Measurements from ENCODE around the gene SLC4A2. TPM values are rescaled to one million over a fixed set of nuclear protein-coding genes. Genes with fewer than 3 reads are reported as not detected.

The SLC4A2 gene
- total and polyA plus RNA-seq, 2 experiments from 2014 or later, result 167 to 188 TPM

DNA sequence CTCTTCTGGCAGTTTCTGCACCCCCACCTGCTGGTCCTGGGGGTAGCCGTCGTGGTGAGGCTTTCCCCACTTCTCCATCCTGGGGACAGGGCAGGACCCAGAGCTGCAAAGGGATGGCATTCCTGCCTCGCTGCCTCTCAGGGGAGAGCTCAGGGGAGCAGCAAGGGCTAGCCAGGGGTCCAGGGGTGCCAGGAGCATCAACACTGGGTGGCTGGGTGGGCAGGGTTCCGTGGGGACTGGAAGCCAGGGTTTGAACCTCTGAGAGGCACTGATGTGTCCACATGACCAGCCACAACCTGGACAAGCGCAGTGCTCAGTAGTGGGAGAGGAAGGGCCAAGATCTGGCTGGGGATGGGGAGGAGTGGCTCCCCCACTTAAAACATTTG, 25.5 kb upstream of the SLC4A2 start:
- H3K4me2 ChIP-seq, result no peak overlapping the region
- no peak for DNase-seq (ENCODE audit: low spot score)
- TF ChIP-seq, protein P1, sequence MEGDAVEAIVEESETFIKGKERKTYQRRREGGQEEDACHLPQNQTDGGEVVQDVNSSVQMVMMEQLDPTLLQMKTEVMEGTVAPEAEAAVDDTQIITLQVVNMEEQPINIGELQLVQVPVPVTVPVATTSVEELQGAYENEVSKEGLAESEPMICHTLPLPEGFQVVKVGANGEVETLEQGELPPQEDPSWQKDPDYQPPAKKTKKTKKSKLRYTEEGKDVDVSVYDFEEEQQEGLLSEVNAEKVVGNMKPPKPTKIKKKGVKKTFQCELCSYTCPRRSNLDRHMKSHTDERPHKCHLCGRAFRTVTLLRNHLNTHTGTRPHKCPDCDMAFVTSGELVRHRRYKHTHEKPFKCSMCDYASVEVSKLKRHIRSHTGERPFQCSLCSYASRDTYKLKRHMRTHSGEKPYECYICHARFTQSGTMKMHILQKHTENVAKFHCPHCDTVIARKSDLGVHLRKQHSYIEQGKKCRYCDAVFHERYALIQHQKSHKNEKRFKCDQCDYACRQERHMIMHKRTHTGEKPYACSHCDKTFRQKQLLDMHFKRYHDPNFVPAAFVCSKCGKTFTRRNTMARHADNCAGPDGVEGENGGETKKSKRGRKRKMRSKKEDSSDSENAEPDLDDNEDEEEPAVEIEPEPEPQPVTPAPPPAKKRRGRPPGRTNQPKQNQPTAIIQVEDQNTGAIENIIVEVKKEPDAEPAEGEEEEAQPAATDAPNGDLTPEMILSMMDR (IDR thresholded peaks at IDR 0.05; ENCODE audit: poor library complexity), result no peak
- TF ChIP-seq EZH2 (IDR thresholded peaks at IDR 0.05; ENCODE audit: borderline replicate concordance), result no peak
- TF ChIP-seq EZH2phosphoT487 (IDR thresholded peaks at IDR 0.05; ENCODE audit: low read depth, severe bottlenecking, unreplicated experiment), result no peak
- H3K9me2 ChIP-seq (replicated peaks; ENCODE audit: insufficient read depth), result no peaks in the 10 kb centered on the region
- H3K27ac ChIP-seq, result no peak overlapping the region
- H3K9me3 ChIP-seq (ENCODE audit: low read depth), result no peaks in the 10 kb centered on the region
- no peak overlapping the region for H2AFZ ChIP-seq
- no peaks in the 10 kb centered on the region for H4K20me1 ChIP-seq (ENCODE audit: insufficient read depth, poor library complexity, severe bottlenecking)
- 95% methylated on average over 5 of the region's 5 CpGs for WGBS (ENCODE audit: low lambda C conversion rate, missing lambda C conversion rate)
- H3K27me3 ChIP-seq, result no peaks in the 10 kb centered on the region
- no peak overlapping the region for H3K4me3 ChIP-seq
- H3K36me3 ChIP-seq (replicated peaks; ENCODE audit: insufficient read depth, low read depth), result no peaks in the 10 kb centered on the region
- peaks cover 12% of the 10 kb centered on the region for H3K79me2 ChIP-seq
- H3K4me1 ChIP-seq (ENCODE audit: insufficient read depth), result peaks cover 12% of the 10 kb centered on the region

DNA sequence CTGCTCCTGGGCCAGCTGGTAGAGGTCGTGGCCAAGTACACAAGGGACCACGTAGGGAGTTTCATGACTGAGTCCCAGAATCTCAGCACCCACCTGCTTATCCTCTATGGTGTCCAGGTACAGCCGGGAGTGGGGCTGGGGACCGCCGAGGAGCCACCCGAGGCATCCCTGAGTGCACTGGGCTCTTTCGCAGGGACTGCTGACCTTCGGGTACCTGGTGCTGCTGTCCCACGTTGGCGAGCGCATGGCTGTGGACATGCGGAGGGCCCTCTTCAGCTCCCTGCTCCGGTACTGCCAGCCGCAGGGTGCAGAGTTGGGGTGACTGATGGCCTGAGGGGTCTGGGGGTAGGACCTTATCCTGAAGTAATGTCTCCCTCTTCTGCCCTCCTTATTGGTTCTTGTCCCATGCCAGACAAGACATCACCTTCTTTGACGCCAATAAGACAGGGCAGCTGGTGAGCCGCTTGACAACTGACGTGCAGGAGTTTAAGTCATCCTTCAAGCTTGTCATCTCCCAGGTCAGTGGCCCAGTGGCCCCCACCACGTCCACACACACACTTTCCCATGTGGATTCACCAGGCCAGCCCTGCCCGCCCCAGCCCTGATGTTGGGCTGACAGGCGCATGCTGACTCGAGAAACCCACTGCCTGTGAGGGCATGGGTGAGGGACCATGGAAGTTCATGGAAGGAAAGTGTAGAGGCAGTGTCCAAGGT, 24.9 kb upstream of the SLC4A2 start:
- no peak for DNase-seq (ENCODE audit: low spot score)
- Histone ChIP-seq H2AFZ (no peak overlapping the region), H3K9me2 (replicated peaks; ENCODE audit: insufficient read depth) (no peaks in the 10 kb centered on the region), H3K27me3 (no peaks in the 10 kb centered on the region), H3K4me2 (no peak overlapping the region), H3K27ac (no peak overlapping the region), H3K36me3 (replicated peaks; ENCODE audit: insufficient read depth, low read depth) (no peaks in the 10 kb centered on the region), H3K79me2 (peaks cover 7% of the 10 kb centered on the region), H4K20me1 (ENCODE audit: insufficient read depth, poor library complexity, severe bottlenecking) (no peaks in the 10 kb centered on the region), H3K9me3 (ENCODE audit: low read depth) (no peaks in the 10 kb centered on the region), H3K4me1 (ENCODE audit: insufficient read depth) (peaks cover 10% of the 10 kb centered on the region), H3K4me3 (no peak overlapping the region)
- WGBS (ENCODE audit: low lambda C conversion rate, missing lambda C conversion rate), result 97% methylated on average over 21 of the region's 21 CpGs
- TF ChIP-seq, protein P1 (IDR thresholded peaks at IDR 0.05; ENCODE audit: poor library complexity), result no peak
- TF ChIP-seq EZH2phosphoT487 (IDR thresholded peaks at IDR 0.05; ENCODE audit: low read depth, severe bottlenecking, unreplicated experiment), result no peak

DNA sequence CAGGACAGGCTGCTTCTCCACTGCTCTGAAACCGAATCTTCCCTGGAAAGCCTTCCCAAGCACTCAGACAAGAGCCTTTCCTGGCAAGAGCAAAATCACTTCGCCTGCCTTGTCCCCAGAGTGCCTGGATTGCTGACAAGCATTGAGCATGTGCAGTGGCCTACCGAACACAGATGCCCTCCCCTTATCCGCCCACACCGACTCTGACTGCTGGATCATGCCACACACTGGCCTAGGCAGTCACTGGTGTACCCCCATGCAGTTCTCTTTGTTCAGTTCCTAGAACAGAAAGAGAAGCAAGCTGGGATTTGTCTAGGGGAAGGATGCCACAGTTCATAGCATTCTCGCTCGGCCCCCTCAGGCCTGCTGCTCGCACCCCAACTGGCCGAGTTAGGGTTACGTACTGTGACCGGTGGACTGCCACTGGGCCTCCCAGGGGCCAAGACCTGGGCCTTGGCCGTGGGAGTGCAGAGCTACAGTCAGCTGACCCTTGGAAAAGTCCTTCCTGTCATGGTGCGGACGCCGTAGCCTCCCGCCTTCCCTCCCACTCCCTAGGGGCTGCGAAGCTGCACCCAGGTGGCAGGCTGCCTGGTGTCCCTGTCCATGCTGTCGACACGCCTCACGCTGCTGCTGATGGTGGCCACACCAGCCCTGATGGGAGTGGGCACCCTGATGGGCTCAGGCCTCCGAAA, 24.2 kb upstream of the SLC4A2 start:
- H3K27ac ChIP-seq, result no peak overlapping the region
- H4K20me1 ChIP-seq (ENCODE audit: insufficient read depth, poor library complexity, severe bottlenecking), result no peaks in the 10 kb centered on the region
- peaks cover under 1% of the 10 kb centered on the region for H3K79me2 ChIP-seq
- TF ChIP-seq EZH2phosphoT487 (IDR thresholded peaks at IDR 0.05; ENCODE audit: low read depth, severe bottlenecking, unreplicated experiment) (no peak), EZH2 (IDR thresholded peaks at IDR 0.05; ENCODE audit: borderline replicate concordance) (no peak)
- TF ChIP-seq, protein P1 (IDR thresholded peaks at IDR 0.05; ENCODE audit: poor library complexity), result no peak
- 93% methylated on average over 21 of the region's 21 CpGs for WGBS (ENCODE audit: low lambda C conversion rate, missing lambda C conversion rate)
- peaks cover 16% of the 10 kb centered on the region for H3K4me1 ChIP-seq (ENCODE audit: insufficient read depth)
- DNase-seq (ENCODE audit: low spot score), result no peak
- H3K4me2 ChIP-seq, result no peak overlapping the region
- no peak overlapping the region for H3K4me3 ChIP-seq
- no peaks in the 10 kb centered on the region for H3K27me3 ChIP-seq
- no peak overlapping the region for H2AFZ ChIP-seq
- no peaks in the 10 kb centered on the region for H3K9me3 ChIP-seq (ENCODE audit: low read depth)
- H3K9me2 ChIP-seq (replicated peaks; ENCODE audit: insufficient read depth), result no peaks in the 10 kb centered on the region
- no peaks in the 10 kb centered on the region for H3K36me3 ChIP-seq (replicated peaks; ENCODE audit: insufficient read depth, low read depth)

Measured in hepatocyte (in vitro differentiated cells).